IMR-90 (cell line): Measurements from ENCODE around the gene BAIAP2. TPM values are rescaled to one million over a fixed set of nuclear protein-coding genes. Genes with fewer than 3 reads are reported as not detected.

ENCODE experiments used
- ATAC-seq: fragments of 200-7000 bp; cut with Tn5 transposase; 2 replicates; pipeline ENCODE4 v1.9.1; 2020; ENCODE audit warnings: low read depth, mild to moderate bottlenecking, moderate library complexity
- BruUV-seq: library from RNA; stranded (reverse); fragments of 400-500 nt; replicated peaks from 2 replicates; lab custom pipeline; 2021; lab: Mats Ljungman, UMichigan
- CTCF ChIA-PET: fragments of 300-600 bp; formaldehyde crosslinking; extraction: SDS; loops from one replicate; lab custom pipeline; 2021; ENCODE audit warnings: antibody characterized with exemption; lab: Yijun Ruan, JAX
- POLR2A ChIA-PET: fragments of 300-600 bp; sonication (Branson Sonifier 250); formaldehyde crosslinking; loops from one replicate; lab custom pipeline; 2022; ENCODE audit warnings: antibody characterized with exemption; ENCODE audit not compliant: unreplicated experiment; lab: Charles Lee
- DNase-seq: peaks from one replicate; pipeline ENCODE4 v3.0.0; 2013
- H2AFZ ChIP-seq: replicated peaks from 2 replicates; pipeline ENCODE3; 2013; ENCODE audit warnings: low read length, mild to moderate bottlenecking; ENCODE audit not compliant: poor library complexity
- H2AK5ac ChIP-seq: 2 replicates; pipeline ENCODE4 v1.6.1; 2013; ENCODE audit warnings: low read depth, low read length, inconsistent platforms
- H2AK9ac ChIP-seq: replicated peaks from 2 replicates; pipeline ENCODE3; 2013; ENCODE audit warnings: mild to moderate bottlenecking, low read depth, low read length, moderate library complexity; ENCODE audit not compliant: poor library complexity
- H2BK120ac ChIP-seq: 2 replicates; pipeline ENCODE4 v1.6.1; 2013; ENCODE audit warnings: low read depth, low read length, inconsistent platforms
- H2BK15ac ChIP-seq: 3 replicates; pipeline ENCODE4 v1.6.1; 2013; ENCODE audit warnings: low read depth, low read length, inconsistent platforms
- H2BK20ac ChIP-seq: 2 replicates; pipeline ENCODE4 v1.6.1; 2013; ENCODE audit warnings: low read depth, mild to moderate bottlenecking, inconsistent platforms, low read length, moderate library complexity
- H2BK5ac ChIP-seq: 2 replicates; pipeline ENCODE4 v1.6.1; 2013; ENCODE audit warnings: mild to moderate bottlenecking, low read depth, low read length, inconsistent platforms; ENCODE audit not compliant: poor library complexity, severe bottlenecking
- H3K14ac ChIP-seq: replicated peaks from 2 replicates; pipeline ENCODE4 v1.6.1; 2013; ENCODE audit warnings: low read depth, low read length, inconsistent platforms
- H3K18ac ChIP-seq: 2 replicates; pipeline ENCODE4 v1.6.1; 2013; ENCODE audit warnings: low read depth, low read length, control low read depth
- H3K23ac ChIP-seq: 2 replicates; pipeline ENCODE4 v1.6.1; 2013; ENCODE audit warnings: low read depth, low read length, inconsistent platforms
- H3K27ac ChIP-seq: 2 replicates; pipeline ENCODE4 v1.5.1; 2013; ENCODE audit warnings: mild to moderate bottlenecking, control low read depth, low read length; ENCODE audit not compliant: insufficient read depth
- H3K27me3 ChIP-seq: 2 replicates; pipeline ENCODE4 v1.6.1; 2013; ENCODE audit warnings: low read length; ENCODE audit not compliant: control insufficient read depth, insufficient read depth
- H3K36me3 ChIP-seq: 2 replicates; pipeline ENCODE4 v1.6.1; 2013; ENCODE audit warnings: low read length, mixed read lengths; ENCODE audit not compliant: control insufficient read depth, insufficient read depth
- H3K4ac ChIP-seq: 2 replicates; pipeline ENCODE4 v1.6.1; 2013; ENCODE audit warnings: low read depth, low read length, inconsistent platforms
- H3K4me1 ChIP-seq: 2 replicates; pipeline ENCODE4 v1.6.1; 2013; ENCODE audit warnings: low read length, mixed read lengths; ENCODE audit not compliant: control insufficient read depth, insufficient read depth
- H3K4me2 ChIP-seq: 2 replicates; pipeline ENCODE4 v1.6.1; 2013; ENCODE audit warnings: low read depth, mild to moderate bottlenecking, control low read depth, low read length, moderate library complexity
- H3K4me3 ChIP-seq: 2 replicates; pipeline ENCODE4 v1.5.1; 2013; ENCODE audit warnings: low read depth, mild to moderate bottlenecking, control low read depth, low read length, moderate library complexity; ENCODE audit not compliant: insufficient read depth
- H3K56ac ChIP-seq: 2 replicates; pipeline ENCODE4 v1.6.1; 2013; ENCODE audit warnings: low read length, inconsistent platforms; ENCODE audit not compliant: insufficient read depth; ENCODE audit errors: extremely low read depth
- H3K79me1 ChIP-seq, 2 experiments: 2 replicates each; pipeline ENCODE4 v1.6.1; 2013; ENCODE audit warnings: low read length in 2 of 2, inconsistent platforms in 1 of 2, low read depth in 1 of 2
- H3K9ac ChIP-seq: 2 replicates; pipeline ENCODE4 v1.6.1; 2013; ENCODE audit warnings: low read depth, low read length, control low read depth
- H3K9me1 ChIP-seq: 2 replicates; pipeline ENCODE4 v1.6.1; 2013; ENCODE audit warnings: low read length, inconsistent platforms; ENCODE audit not compliant: insufficient read depth
- H3K9me3 ChIP-seq: 2 replicates; pipeline ENCODE4 v1.6.1; 2013; ENCODE audit warnings: low read length; ENCODE audit not compliant: control insufficient read depth, insufficient read depth
- H4K20me1 ChIP-seq: 2 replicates; pipeline ENCODE4 v1.6.1; 2013; ENCODE audit warnings: low read length, inconsistent platforms; ENCODE audit not compliant: insufficient read depth
- H4K5ac ChIP-seq: 2 replicates; pipeline ENCODE4 v1.6.1; 2013; ENCODE audit warnings: mild to moderate bottlenecking, low read depth, low read length, control low read depth
- H4K8ac ChIP-seq, 2 experiments: 2 replicates each; pipeline ENCODE4 v1.6.1; 2013; ENCODE audit warnings: low read depth in 2 of 2, low read length in 2 of 2, control low read depth in 1 of 2, inconsistent platforms in 1 of 2
- H4K91ac ChIP-seq: 2 replicates; pipeline ENCODE4 v1.6.1; 2013; ENCODE audit warnings: low read depth, low read length, inconsistent platforms; ENCODE audit not compliant: insufficient read depth
- BHLHE40 ChIP-seq: fragments of 150-350 bp; IDR thresholded peaks from 2 replicates; pipeline ENCODE4 v1.6.1; 2016; ENCODE audit warnings: mild to moderate bottlenecking, low read depth, low read length
- CEBPB ChIP-seq: IDR thresholded peaks from 2 replicates; pipeline ENCODE4 v1.6.1; 2012; ENCODE audit warnings: low read depth, low read length, improper control_type of control experiment
- CHD1 ChIP-seq: IDR thresholded peaks from 2 replicates; pipeline ENCODE4 v1.6.1; 2012; ENCODE audit warnings: low read depth, low read length, improper control_type of control experiment
- FOS ChIP-seq: fragments of 150-350 bp; IDR thresholded peaks from 2 replicates; pipeline ENCODE4 v1.6.1; 2016; ENCODE audit warnings: low read depth, low read length
- MAFK ChIP-seq: IDR thresholded peaks from 2 replicates; pipeline ENCODE4 v1.6.1; 2012; ENCODE audit warnings: low read depth, low read length, improper control_type of control experiment
- MAZ ChIP-seq: IDR thresholded peaks from 2 replicates; pipeline ENCODE4 v1.6.1; 2012; ENCODE audit warnings: low read depth, mild to moderate bottlenecking, low read length, improper control_type of control experiment, moderate library complexity, borderline replicate concordance
- MXI1 ChIP-seq: IDR thresholded peaks from 2 replicates; pipeline ENCODE4 v1.6.1; 2012; ENCODE audit warnings: low read depth, mild to moderate bottlenecking, low read length, moderate library complexity, borderline replicate concordance
- NFE2L2 ChIP-seq: fragments of 150-350 bp; IDR thresholded peaks from 2 replicates; pipeline ENCODE4 v1.6.1; 2016; ENCODE audit warnings: low read depth, mild to moderate bottlenecking, low read length
- POLR2A ChIP-seq: IDR thresholded peaks from 2 replicates; pipeline ENCODE4 v1.6.1; 2012; ENCODE audit warnings: mild to moderate bottlenecking, low read depth, low read length
- RAD21 ChIP-seq: IDR thresholded peaks from 2 replicates; pipeline ENCODE4 v1.6.1; 2012; ENCODE audit warnings: low read length, improper control_type of control experiment
- RFX5 ChIP-seq: IDR thresholded peaks from 2 replicates; pipeline ENCODE4 v1.8.0; 2012; ENCODE audit warnings: low read depth, mild to moderate bottlenecking, low read length, moderate library complexity
- USF2 ChIP-seq: fragments of 150-350 bp; IDR thresholded peaks from 2 replicates; pipeline ENCODE4 v1.6.1; 2017; ENCODE audit warnings: mild to moderate bottlenecking, antibody characterized with exemption, low read length, low read depth
- WGBS, 2 experiments: methylation state at CpG; one replicate each; pipeline versions ENCODE4 v1.1.5 to v1.1.7; 2013; ENCODE audit warnings: missing lambda C conversion rate in 2 of 2; ENCODE audit not compliant: insufficient read length in 1 of 2; ENCODE audit errors: extremely low coverage in 2 of 2; 5-methylcytosine and 5-hydroxymethylcytosine counted together
- dilution Hi-C: fragments of 300-500 bp; cut with HindIII; formaldehyde crosslinking; loops from one replicate; pipeline ENCODE4 v1.14.3; 2018; ENCODE audit warnings: low sequenced_read_pairs; ENCODE audit not compliant: unreplicated experiment
- in situ Hi-C: fragments of 300-500 bp; cut with MboI; formaldehyde crosslinking; loops from 3 replicates; pipeline ENCODE4 v1.14.3; 2019; ENCODE audit warnings: low sequenced_read_pairs, inconsistent platforms, mixed read lengths
- intact Hi-C: fragments of 100-400 bp; cut with micrococcal nuclease; formaldehyde crosslinking; loops from 2 replicates; pipeline ENCODE4 v1.10.0; 2022
- polyA plus RNA-seq, 3 experiments: library from polyadenylated mRNA; depleted of rRNA; stranded (reverse); fragments of >200 nt; gene quantifications; 2 replicates each; pipeline ENCODE4 v1.2.3, GENCODE V29; 2012; ENCODE audit warnings: low replicate concordance in 1 of 3
- total RNA-seq: library from RNA; depleted of rRNA; stranded (reverse); fragments of >200 nt; gene quantifications from 2 replicates; pipeline ENCODE4 v1.2.3, GENCODE V29; 2012
- TF ChIP-seq, protein P1 (sequence below): fragments of 150-350 bp; IDR thresholded peaks from 2 replicates; pipeline ENCODE4 v1.6.1; 2016; ENCODE audit warnings: low read depth, mild to moderate bottlenecking, low read length, moderate library complexity, borderline replicate concordance

BAIAP2 gene
- total and polyA plus RNA-seq, 2 of the 4 experiments (the other 2 are of a cell fraction) = 18.3 to 32.6 TPM

DNA sequence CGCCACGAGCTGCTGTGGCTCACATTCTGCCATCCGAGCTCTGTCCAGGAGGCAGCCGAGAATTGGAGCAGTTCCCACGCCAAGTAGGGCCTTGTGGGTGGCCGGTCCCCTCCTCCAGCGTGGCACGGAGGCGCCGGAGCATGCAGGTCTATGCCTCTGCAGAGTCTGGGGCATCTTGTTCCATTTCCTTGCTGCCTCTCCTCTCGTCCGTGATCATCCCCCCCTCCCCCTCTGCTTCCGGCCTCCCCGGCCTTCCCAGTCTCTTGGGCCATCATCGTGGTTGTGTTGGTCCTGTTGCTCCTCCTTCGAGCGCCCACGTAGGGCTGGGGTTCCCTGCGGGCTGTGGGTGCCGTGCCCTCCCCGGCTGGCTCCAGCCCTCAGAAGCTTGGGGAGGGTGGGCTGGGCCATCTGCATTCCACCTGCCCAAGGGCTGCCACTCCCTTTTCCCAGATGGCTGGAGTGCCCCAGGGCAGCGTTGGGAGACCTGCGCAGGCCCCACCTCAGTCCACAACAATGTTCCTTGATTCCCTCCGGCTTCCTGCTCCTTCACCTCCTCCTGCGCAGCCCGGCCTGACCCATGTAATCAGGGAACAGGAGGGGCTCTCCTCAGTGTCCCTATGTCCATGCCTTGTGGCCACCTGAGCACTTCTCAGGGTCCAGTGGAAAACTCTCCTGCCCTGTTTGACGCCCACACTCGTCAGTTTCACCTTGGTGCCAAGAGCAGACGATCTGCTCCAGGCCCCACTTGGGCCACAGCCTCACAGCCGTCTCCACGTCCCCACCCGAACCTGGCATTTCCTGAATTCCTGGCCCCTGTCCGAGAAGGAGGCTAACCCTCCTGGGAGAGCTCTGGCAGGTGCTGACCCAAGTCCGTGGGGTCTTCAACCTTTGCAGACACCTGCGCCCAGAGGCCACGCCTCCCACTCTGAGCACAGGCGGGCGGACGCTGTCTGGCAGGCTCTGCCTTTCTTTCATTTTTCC is 37.1 kb downstream of the BAIAP2 start (continued):
- TF ChIP-seq RFX5 = no peak
- no peak for TF ChIP-seq FOS

DNA sequence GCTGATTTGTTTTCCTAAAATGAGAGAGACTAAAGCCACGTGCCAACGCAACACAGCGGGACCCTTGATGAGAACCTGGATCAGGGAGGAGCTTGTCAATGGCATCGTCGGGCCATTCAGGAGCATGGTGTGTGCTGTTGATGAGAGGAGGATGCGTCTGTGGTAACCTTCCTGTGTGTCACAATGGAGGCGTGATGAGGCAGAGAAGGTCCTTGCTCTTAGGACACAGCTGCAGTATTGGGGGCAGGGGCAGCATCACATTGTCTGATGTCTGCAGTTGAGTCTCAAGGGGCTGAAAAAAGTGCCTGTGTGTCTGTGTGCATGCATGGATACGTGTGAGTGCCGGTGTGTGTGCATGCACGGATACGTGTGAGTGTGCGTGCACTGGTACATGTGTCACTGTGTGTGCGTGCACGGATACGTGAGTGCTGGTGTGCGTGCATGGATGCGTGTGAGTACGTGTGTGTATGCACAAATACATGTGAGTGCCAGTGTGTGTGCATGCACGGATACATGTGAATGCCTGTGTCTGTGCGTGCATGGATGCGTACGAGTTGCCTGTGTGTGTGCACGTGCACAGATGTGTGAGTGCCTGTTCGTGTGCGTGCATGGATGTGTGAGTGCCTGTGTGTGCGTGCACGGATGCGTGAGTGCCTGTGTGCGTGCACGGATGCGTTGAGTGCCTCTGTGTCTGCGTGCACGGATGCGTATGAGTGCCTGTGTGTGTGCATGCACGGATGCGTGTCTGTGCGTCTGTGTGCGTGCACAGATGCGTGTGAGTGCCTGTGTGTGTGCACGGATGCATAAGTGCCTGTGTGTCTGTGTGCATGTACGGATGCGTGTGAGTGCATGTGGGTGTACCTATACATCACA is 39.3 kb downstream of the BAIAP2 start:
- no peak for DNase-seq
- peak overlapping the region; percentile 63 for H2AFZ ChIP-seq
- no peak overlapping the region for H2BK120ac ChIP-seq
- H3K9me3 ChIP-seq = no peaks in the 10 kb centered on the region
- H2AK9ac ChIP-seq = no peak overlapping the region
- no peak overlapping the region for H3K23ac ChIP-seq
- ATAC-seq = no peak
- no peak overlapping the region for H2AK5ac ChIP-seq
- H4K91ac ChIP-seq = no peak overlapping the region
- no peak overlapping the region for H3K14ac ChIP-seq
- no peaks in the 10 kb centered on the region for H3K27me3 ChIP-seq
- no peak overlapping the region for H2BK20ac ChIP-seq
- 91% methylated on average over 35 of the region's 42 CpGs; no CpG with 5 or more reads in 1 of the 2 experiments for WGBS, 2 experiments
- no TSS peak for BruUV-seq
- dilution Hi-C loops = no loop called here
- no peak overlapping the region for H3K4me2 ChIP-seq
- peaks cover 0 to 4% of the 10 kb centered on the region in 2 experiments; a peak in 1 of 4 replicates for H3K79me1 ChIP-seq
- no peak overlapping the region for H2BK15ac ChIP-seq
- H3K27ac ChIP-seq = no peak overlapping the region
- H3K9me1 ChIP-seq = peaks cover 8% of the 10 kb centered on the region
- no peak overlapping the region for H4K8ac ChIP-seq
- H3K9ac ChIP-seq = no peak overlapping the region
- no peak overlapping the region for H3K4me3 ChIP-seq
- 0 out of 2 replicates have a peak, but pooled peaks cover 4% of the 10 kb centered on the region for H4K20me1 ChIP-seq
- no peak overlapping the region for H4K5ac ChIP-seq
- intact Hi-C loops = no loop called here
- H3K4me1 ChIP-seq = no peaks in the 10 kb centered on the region
- ChIA-PET POLR2A (no interaction called here), CTCF (no interaction called here)
- in situ Hi-C loops = no loop called here
- no peak overlapping the region for H3K4ac ChIP-seq
- H3K56ac ChIP-seq = no peak overlapping the region
- H2BK5ac ChIP-seq = no peak overlapping the region
- peaks cover 9% of the 10 kb centered on the region; the same call in 1 of the 2 replicates for H3K36me3 ChIP-seq
- no peak overlapping the region for H3K18ac ChIP-seq
- no peak for TF ChIP-seq USF2
- no peak for TF ChIP-seq RAD21
- no peak for TF ChIP-seq CHD1
- TF ChIP-seq CEBPB = no peak
- TF ChIP-seq BHLHE40 = no peak
- TF ChIP-seq, protein P1, sequence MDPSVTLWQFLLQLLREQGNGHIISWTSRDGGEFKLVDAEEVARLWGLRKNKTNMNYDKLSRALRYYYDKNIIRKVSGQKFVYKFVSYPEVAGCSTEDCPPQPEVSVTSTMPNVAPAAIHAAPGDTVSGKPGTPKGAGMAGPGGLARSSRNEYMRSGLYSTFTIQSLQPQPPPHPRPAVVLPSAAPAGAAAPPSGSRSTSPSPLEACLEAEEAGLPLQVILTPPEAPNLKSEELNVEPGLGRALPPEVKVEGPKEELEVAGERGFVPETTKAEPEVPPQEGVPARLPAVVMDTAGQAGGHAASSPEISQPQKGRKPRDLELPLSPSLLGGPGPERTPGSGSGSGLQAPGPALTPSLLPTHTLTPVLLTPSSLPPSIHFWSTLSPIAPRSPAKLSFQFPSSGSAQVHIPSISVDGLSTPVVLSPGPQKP = no peak
- no peak for TF ChIP-seq POLR2A
- no peak for TF ChIP-seq MAFK
- TF ChIP-seq NFE2L2 = no peak
- TF ChIP-seq RFX5 = no peak
- no peak for TF ChIP-seq MXI1
- no peak for TF ChIP-seq MAZ
